ENCODE measurements around the gene SELENOV. TPM values are rescaled to one million over a fixed set of nuclear protein-coding genes. Genes with fewer than 3 reads are reported as not detected.

The SELENOV gene
- total RNA-seq, 6 donors from 2014 or later: not detected

GRCh38 chr19:39533003-39533512 is 18.1 kb downstream of the SELENOV start:
- H3K4me3 ChIP-seq: peak overlapping the region in 3 of 4 donors; percentile 82 to 88 (median 83)
- no peaks in the 10 kb centered on the region for H3K36me3 ChIP-seq
- peak; percentile 3 to 17 for ATAC-seq (ENCODE audit: low FRiP score in 2 of 2)
- H3K27me3 ChIP-seq: no peaks in the 10 kb centered on the region
- DNase-seq: no peak
- H3K4me1 ChIP-seq: peaks cover 16 to 24% (median 18%) of the 10 kb centered on the region in 4 donors
- TF ChIP-seq EP300 (IDR thresholded peaks at IDR 0.05) (no peak), POLR2AphosphoS5 (IDR thresholded peaks at IDR 0.05) (no peak), POLR2A (IDR thresholded peaks at IDR 0.05) (no peak)
- TF ChIP-seq, protein P1, sequence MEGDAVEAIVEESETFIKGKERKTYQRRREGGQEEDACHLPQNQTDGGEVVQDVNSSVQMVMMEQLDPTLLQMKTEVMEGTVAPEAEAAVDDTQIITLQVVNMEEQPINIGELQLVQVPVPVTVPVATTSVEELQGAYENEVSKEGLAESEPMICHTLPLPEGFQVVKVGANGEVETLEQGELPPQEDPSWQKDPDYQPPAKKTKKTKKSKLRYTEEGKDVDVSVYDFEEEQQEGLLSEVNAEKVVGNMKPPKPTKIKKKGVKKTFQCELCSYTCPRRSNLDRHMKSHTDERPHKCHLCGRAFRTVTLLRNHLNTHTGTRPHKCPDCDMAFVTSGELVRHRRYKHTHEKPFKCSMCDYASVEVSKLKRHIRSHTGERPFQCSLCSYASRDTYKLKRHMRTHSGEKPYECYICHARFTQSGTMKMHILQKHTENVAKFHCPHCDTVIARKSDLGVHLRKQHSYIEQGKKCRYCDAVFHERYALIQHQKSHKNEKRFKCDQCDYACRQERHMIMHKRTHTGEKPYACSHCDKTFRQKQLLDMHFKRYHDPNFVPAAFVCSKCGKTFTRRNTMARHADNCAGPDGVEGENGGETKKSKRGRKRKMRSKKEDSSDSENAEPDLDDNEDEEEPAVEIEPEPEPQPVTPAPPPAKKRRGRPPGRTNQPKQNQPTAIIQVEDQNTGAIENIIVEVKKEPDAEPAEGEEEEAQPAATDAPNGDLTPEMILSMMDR (IDR thresholded peaks at IDR 0.05): no peak
- H3K9me3 ChIP-seq: no peaks in the 10 kb centered on the region
- H3K27ac ChIP-seq: peak overlapping the region in 3 of 4 donors; percentile 75 to 89 (median 86)
- WGBS, 2 donors: 21% methylated on average over 12 of the region's 12 CpGs

DNA sequence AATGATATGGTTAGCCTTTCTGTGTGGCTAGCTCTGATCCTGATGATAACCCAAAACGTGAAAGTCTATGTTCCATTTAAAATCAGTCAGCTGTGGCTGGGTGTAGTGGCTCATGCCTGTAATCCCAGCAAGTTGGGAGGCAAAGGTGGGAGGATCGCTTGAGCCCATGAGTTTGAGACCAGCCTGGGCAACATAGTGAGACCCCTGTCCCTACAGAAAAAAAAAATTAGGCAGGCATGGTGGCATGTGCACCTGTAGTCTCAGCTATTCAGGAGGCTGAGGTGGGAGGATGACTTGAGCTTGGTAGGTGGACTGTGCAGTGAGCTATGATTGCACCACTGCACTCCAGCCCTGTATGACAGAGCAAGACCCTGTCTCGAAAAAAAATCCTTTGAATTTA is 18.9 kb downstream of the SELENOV start:
- ATAC-seq (ENCODE audit: low FRiP score in 2 of 2): no peak

DNA sequence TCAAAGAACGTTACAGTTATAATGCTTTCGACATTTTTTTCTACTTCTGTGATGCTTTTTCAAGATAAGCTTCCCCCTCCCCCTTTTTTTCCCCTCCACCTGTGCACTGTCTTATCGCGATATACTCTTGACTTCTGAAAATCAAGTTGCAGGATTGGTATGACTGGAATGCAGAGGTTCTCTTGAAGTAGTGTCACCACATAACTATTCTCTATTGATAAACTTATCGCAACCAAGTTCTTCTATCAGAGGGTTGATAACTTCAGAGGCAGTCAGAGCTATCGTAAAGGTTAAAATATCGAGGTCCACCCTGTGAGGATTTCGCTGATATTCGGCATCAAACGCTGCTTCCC is 24.2 kb downstream of the SELENOV start:
- Histone ChIP-seq H3K27me3 (no peaks in the 10 kb centered on the region), H3K9me3 (no peaks in the 10 kb centered on the region), H3K4me3 (peak overlapping the region; percentile 73 to 95 (median 85)), H3K27ac (peak overlapping the region; percentile 94 to 98 (median 96)), H3K36me3 (no peaks in the 10 kb centered on the region), H3K4me1 (peaks cover 12 to 24% (median 19%) of the 10 kb centered on the region in 4 donors)
- no peak for TF ChIP-seq EP300 (IDR thresholded peaks at IDR 0.05)
- TF ChIP-seq POLR2A (IDR thresholded peaks at IDR 0.05): no peak
- TF ChIP-seq POLR2AphosphoS5 (IDR thresholded peaks at IDR 0.05): no peak
- TF ChIP-seq, protein P1 (IDR thresholded peaks at IDR 0.05): no peak
- WGBS, 2 donors: 3 to 4% methylated on average over 10 of the region's 10 CpGs
- no peak for ATAC-seq (ENCODE audit: low FRiP score in 2 of 2)
- DNase-seq: no peak

More for the DNA sequence above, 18.9 kb downstream of the SELENOV start:
- Histone ChIP-seq H3K36me3 (no peaks in the 10 kb centered on the region), H3K4me3 (no peak overlapping the region), H3K27me3 (no peaks in the 10 kb centered on the region), H3K9me3 (no peaks in the 10 kb centered on the region), H3K4me1 (peaks cover 24 to 32% (median 25%) of the 10 kb centered on the region in 4 donors), H3K27ac (no peak overlapping the region)
- TF ChIP-seq EP300 (IDR thresholded peaks at IDR 0.05) (no peak), POLR2AphosphoS5 (IDR thresholded peaks at IDR 0.05) (no peak), POLR2A (IDR thresholded peaks at IDR 0.05) (no peak)
- TF ChIP-seq, protein P1 (IDR thresholded peaks at IDR 0.05): no peak
- no peak for DNase-seq
- 77 to 80% methylated on average over 3 of the region's 3 CpGs for WGBS, 2 donors

GRCh38 chr19:39539518-39540332 is 24.8 kb downstream of the SELENOV start, which contains the start of gene EID2:
EID2 (minus strand) TSS chr19:39540161; CDS start chr19:39540079, 82 bp downstream.
- Histone ChIP-seq H3K27ac (peak within 1 kb of the TSS; percentile 94 to 98 (median 96)), H3K4me3 (peak within 1 kb of the TSS; percentile 73 to 95 (median 85)), H3K36me3 (no peaks in the 10 kb centered on the region), H3K4me1 (peaks cover 12 to 24% (median 19%) of the 10 kb centered on the region in 4 donors), H3K9me3 (no peaks in the 10 kb centered on the region), H3K27me3 (no peaks in the 10 kb centered on the region)
- DNase-seq (peak; percentile 98), ATAC-seq (ENCODE audit: low FRiP score in 2 of 2) (peak; percentile 96 to 99)
- TF ChIP-seq EP300 (IDR thresholded peaks at IDR 0.05) (peak in 1 of 4 donors; percentile 37), POLR2AphosphoS5 (IDR thresholded peaks at IDR 0.05) (peak; percentile 80 to 97), POLR2A (IDR thresholded peaks at IDR 0.05) (peak in 3 of 4 donors; percentile 74 to 88 (median 78))
- TF ChIP-seq, protein P1 (IDR thresholded peaks at IDR 0.05): peak; percentile 82 to 96 (median 86)
- WGBS, 2 donors: 0% methylated on average over 36 to 71 of the region's 84 CpGs
